Thyroid gland (tissue), 4 donors: ENCODE results near the gene ABHD15.

Experiments used
- POLR2A ChIP-seq, 2 donors: fragments of 450-650 bp; IDR thresholded peaks; one replicate each; pipeline ENCODE4 v1.6.1; 2017; ENCODE audit warnings: antibody characterized with exemption in 2 of 2, mild to moderate bottlenecking in 2 of 2, moderate library complexity in 1 of 2
- TF ChIP-seq, protein P1 (sequence below), 6 experiments: fragments of 200-600 bp in 3 of 6; fragments of 450-650 bp in 3 of 6; sonication (generic) in 3 of 6; IDR thresholded peaks; one replicate each; pipeline ENCODE4 v1.5.1; 2016 to 2019; ENCODE audit warnings: antibody characterized with exemption in 6 of 6, mild to moderate bottlenecking in 2 of 6, inconsistent platforms in 1 of 6, moderate library complexity in 1 of 6

- TF ChIP-seq, protein P1, sequence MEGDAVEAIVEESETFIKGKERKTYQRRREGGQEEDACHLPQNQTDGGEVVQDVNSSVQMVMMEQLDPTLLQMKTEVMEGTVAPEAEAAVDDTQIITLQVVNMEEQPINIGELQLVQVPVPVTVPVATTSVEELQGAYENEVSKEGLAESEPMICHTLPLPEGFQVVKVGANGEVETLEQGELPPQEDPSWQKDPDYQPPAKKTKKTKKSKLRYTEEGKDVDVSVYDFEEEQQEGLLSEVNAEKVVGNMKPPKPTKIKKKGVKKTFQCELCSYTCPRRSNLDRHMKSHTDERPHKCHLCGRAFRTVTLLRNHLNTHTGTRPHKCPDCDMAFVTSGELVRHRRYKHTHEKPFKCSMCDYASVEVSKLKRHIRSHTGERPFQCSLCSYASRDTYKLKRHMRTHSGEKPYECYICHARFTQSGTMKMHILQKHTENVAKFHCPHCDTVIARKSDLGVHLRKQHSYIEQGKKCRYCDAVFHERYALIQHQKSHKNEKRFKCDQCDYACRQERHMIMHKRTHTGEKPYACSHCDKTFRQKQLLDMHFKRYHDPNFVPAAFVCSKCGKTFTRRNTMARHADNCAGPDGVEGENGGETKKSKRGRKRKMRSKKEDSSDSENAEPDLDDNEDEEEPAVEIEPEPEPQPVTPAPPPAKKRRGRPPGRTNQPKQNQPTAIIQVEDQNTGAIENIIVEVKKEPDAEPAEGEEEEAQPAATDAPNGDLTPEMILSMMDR (IDR thresholded peaks at IDR 0.05), result no peak
- TF ChIP-seq POLR2A (IDR thresholded peaks at IDR 0.05), result no peak
These were observed 17.5 kb downstream of the ABHD15 start for GRCh38 chr17:29549177-29549923.
